Keratinocyte (primary cell): ENCODE measurements around the gene TPM4.

Source experiments
- CTCF ChIP-seq, 3 experiments: IDR thresholded peaks in 1 of 3; conservative IDR thresholded peaks in 1 of 3; optimal IDR thresholded peaks in 1 of 3; 2 replicates in 2 of 3; 3 replicates in 1 of 3; pipeline versions ENCODE3 to v1.5.1; 2011; ENCODE audit warnings: low read length in 3 of 3, mild to moderate bottlenecking in 3 of 3, moderate library complexity in 2 of 3, control low read depth in 1 of 3, inconsistent platforms in 1 of 3; ENCODE audit not compliant: insufficient read depth in 2 of 3; ENCODE audit errors: extremely low read depth in 1 of 3
- EZH2 ChIP-seq: IDR thresholded peaks from one replicate; pipeline ENCODE4 v1.6.1; 2012; ENCODE audit warnings: inconsistent platforms, mild to moderate bottlenecking, low read length, moderate library complexity

GRCh38 chr19:16118489-16119033 is 42.3 kb downstream of the TPM4 start:
- no peak for TF ChIP-seq EZH2
- no peak for TF ChIP-seq CTCF (optimal IDR thresholded peaks at IDR 0.05 in 1 of 3, IDR thresholded peaks at IDR 0.05 in 1 of 3, conservative IDR thresholded peaks at IDR 0.05 in 1 of 3; ENCODE audit: extremely low read depth in 1 of 3, insufficient read depth in 2 of 3, low read length in 3 of 3)
